GM19035 (cell line): ENCODE measurements around the gene APBB1IP.
"Not testable (repeated sequence)": the region's sequence is repeated elsewhere in the genome, so short reads cannot be mapped to it uniquely, and the experiment has no call there.

ENCODE experiments used
- ATAC-seq: cut with Tn5 transposase; IDR thresholded peaks from one replicate; pipeline ENCODE4 v1.9.1; 2021; ENCODE audit not compliant: unreplicated experiment

APBB1IP gene

GRCh38 chr10:26437637-26438461, at the start of gene APBB1IP:
APBB1IP (plus strand) TSS chr10:26438341; CDS start chr10:26492327, 53,986 bp downstream.
- peak; percentile 55 for ATAC-seq

- no peak for ATAC-seq
Observed at GRCh38 chr10:26389533-26389932, 48.6 kb upstream of the APBB1IP start.

DNA sequence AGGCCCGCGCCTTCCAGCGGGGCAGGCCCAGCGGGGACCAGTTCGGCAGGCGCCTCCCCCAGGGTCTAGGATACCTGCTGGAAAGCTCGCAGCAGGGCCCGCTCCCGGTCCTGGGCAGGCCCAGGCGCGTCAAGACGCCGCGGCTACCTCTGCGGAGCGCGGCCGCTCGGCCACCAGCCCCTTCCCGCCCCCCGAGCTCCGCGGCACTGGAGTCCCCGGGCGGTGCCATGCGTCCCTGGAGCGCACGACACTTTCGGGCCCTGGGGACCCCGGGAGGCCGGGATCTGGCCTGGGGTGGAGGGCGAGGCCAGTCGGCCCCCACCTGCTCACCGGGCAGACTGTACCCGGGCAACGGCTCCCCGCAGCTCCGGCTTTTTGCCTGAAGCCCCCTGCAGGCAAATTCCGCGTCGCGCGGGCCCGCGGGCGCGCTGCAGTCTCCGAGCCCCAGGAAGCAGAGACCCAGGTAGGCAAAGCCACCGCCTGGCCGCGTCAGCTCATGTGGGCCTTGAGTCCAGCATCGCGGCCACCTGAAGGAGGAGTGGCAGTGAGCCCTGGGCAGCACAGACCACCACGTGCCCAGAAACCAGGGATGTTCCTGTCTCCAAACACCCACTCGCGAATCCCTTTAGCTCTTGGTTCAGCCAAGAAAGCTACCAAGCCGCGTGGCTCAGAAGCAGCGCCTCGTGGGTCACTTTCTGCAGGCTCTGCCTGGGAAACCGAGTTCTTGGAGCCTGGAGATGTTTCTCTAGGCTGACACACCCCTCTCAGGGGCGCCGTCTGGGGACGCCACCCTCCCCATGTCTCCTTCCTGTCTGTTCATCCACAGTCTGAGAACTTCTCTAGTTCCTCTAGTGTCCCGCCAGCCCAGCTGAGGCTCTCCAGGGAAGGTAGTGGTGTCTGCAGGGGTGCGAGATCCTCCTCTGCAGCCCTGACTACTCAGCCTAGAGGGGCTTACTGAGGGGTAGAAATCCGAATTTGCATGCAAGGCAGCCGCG, 46.1 kb upstream of the APBB1IP start:
- ATAC-seq, result no peak

- ATAC-seq, result not testable (repeated sequence)
Observed at GRCh38 chr10:26398353-26398752, 39.8 kb upstream of the APBB1IP start.

DNA sequence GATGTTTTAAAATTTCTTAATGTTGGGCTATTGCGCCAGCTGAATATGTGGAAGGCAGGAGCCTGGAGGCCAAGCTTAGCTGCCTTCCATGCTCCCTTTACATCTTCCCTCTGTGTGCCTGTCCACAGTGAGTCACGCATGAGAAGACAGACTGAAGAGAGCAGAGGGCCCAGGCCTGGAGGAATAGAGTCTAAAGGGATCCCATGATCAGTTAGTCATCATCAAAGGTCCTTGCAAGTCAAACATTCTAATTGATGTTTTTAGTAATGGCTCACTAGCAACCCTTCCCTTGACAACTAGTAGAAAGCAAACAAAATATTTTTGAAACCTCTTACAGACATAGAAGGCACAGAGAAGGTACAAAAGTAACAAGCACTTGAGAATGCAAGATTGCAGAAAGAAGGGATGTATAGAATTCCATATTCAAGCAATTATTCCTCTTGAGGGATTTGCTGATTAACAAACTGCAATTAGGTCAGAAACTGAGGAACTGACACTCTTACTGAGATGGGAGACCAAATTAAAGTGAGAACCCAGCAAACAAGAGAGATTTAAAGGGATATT, 30.7 kb upstream of the APBB1IP start:
- ATAC-seq, result no peak

DNA sequence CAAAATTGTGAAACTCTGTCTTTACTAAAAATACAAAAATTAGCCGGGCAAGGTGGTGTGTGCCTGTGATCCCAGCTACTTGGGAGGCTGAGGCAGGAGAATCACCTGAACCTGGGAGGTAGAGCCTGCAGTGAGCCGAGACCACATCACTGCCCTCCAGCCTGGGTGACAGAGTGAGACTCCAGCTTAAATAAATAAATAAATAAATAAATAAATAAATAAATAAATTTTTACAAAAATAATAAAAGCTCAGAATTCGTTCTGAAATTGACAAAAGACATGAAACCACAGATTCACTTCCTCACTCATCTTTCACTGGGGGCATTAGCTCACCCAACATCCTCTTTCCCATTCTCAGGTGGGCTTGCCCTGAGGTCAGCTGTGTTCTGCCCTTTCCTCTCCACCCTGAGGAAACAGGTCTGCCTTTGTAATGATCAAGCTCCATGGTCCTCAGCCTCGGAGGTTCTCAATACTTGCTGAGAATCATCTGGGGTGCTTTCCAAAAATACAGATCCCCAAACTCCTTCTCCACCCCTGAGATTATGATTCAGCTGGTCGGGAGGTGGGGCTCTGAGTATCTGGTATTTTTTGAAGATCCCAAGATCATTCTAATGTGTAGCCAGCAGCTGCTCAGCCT, 29.2 kb upstream of the APBB1IP start:
- no peak for ATAC-seq

- ATAC-seq, result no peak
Observed at GRCh38 chr10:26410356-26410755, 27.8 kb upstream of the APBB1IP start.

GRCh38 chr10:26412932-26413331, 25.2 kb upstream of the APBB1IP start:
- no peak for ATAC-seq

DNA sequence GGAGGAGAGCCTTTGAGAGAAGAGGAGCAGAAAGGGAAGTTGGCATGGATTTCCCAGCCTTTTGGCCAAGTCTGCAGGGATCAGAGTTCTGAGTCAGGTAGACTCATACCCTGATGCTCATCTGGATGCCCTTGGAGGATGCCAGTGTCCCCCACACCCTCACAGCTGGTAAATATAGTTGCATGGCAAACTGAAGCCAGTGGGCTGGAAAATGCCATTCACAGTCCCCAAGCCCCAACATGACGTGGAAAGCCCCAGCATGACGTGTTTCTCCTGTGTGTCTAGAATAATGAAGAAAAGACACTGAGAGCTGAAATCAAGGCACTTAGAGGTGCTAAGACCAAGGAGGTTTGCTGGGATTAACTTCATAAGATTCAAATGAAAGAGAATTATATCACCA, 24.8 kb upstream of the APBB1IP start:
- ATAC-seq, result no peak

DNA sequence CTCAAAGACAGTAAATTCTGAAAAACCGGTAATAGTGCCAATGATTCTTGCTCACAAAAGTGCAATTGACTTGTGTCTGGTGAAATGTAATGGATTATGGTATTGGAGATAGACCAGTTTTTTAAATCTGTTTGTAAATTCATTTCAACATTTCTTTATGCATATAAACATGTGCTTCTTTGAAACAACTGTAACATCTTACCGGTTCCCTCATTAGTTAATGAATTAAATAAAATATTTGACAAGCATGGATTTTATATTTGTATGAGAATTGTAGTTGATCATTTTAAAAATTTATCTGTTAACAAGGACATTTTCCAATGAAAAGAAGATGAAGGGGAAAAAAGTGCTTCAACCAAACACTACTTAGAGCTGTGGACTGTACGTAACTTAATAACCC, 21.0 kb upstream of the APBB1IP start:
- no peak for ATAC-seq

DNA sequence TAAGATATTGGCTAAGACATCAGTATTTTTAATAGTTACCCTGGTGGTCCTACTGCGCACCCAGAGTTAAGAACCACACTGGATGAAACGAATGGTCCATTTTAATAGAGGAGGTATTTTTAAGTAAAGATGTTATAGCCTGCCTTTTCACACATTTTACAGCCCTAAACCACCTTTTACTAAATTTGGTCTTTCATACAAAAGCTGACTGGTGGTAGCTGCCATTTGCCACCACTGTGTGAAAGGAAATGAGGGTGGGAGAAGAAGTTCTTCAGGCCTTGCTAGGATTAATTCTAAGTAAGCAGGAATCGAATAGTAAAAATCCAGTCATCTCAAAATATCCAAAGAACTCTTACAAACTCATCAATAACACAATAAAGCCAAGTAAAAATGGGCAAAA, 15.2 kb upstream of the APBB1IP start:
- ATAC-seq, result no peak

DNA sequence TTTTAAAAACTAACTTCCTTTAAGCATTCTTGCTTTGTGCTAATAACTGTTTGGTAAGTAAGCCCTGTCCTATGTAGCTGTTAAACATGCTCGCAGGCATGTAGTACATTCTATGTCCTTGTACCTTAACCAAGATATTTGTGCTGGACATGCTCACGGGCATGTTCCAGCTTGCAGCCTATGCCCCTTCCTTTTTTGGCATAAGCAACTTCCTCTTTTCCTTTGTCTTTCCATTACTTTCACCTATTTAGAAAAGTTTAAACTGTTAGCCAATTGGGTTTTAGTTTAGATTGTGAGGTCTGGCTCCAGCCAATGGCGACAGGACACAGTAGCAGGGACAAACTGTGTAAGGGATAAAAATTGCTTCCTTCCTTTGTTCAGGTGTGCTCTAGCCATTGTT, 14.4 kb upstream of the APBB1IP start:
- ATAC-seq, result no peak

DNA sequence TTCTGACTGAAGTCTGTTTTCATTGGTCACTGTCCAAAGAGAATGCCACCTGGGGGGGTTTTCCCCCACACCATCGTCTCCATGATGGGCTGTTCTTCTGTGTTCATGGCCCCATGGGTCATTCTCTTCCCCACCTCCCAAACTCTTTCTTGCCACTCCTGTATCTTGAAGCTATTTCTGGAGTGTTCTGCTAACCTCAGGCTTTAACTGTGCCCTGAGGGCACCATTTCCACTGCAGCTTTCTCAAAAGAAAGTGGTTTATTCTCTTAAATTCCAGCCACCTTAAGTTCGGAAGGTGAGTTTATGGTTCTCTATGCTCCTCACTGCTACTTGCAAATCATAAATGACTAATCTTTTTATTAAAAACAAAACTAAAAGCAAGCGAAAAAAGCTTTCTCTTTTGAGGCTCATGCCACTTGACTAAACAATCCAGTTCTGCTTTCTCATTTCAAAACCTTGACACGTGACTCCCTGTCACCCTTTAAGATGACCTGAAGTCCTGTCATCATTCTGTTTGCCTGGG, 7.4 kb upstream of the APBB1IP start:
- ATAC-seq, result peak; percentile 92

DNA sequence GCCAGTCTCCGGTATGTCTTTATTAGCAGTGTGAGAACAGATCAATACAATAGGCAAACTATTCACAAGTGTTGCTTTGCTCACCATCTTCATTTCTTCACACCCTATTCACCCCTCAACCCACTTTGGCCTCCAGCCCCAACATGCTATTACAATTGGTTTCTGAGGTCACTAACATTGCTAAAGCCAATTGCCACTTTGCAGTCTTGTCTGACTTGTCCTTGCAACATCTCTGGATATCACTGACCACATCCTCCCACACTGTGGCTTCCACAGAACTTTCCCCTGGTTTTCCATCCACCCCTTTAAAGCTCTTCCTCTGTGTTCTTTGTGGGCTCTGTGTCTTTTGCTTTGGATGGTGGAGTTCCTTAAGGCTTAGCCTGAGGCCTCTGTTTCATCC, 5.2 kb upstream of the APBB1IP start:
- no peak for ATAC-seq

- ATAC-seq, result no peak
Observed at GRCh38 chr10:26435852-26436251, 2.3 kb upstream of the APBB1IP start.

DNA sequence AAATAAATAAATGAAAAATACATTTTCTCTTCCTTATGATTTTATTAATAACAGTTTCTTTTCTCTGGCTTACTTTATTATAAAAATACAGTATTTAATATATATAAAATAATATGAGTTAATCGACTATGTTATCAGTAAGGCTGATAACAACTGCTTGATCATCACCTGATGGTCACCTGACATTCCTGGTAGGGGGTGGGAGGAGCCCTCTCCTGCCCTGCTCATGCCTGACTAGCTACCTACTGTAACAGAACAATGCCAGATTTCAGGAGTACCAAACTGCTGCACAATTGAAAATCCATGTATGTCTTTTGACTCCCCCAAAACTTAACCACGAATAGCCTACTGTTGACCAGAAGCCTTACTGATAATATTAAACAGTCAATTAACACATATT, 1.3 kb upstream of the APBB1IP start:
- ATAC-seq, result no peak

DNA sequence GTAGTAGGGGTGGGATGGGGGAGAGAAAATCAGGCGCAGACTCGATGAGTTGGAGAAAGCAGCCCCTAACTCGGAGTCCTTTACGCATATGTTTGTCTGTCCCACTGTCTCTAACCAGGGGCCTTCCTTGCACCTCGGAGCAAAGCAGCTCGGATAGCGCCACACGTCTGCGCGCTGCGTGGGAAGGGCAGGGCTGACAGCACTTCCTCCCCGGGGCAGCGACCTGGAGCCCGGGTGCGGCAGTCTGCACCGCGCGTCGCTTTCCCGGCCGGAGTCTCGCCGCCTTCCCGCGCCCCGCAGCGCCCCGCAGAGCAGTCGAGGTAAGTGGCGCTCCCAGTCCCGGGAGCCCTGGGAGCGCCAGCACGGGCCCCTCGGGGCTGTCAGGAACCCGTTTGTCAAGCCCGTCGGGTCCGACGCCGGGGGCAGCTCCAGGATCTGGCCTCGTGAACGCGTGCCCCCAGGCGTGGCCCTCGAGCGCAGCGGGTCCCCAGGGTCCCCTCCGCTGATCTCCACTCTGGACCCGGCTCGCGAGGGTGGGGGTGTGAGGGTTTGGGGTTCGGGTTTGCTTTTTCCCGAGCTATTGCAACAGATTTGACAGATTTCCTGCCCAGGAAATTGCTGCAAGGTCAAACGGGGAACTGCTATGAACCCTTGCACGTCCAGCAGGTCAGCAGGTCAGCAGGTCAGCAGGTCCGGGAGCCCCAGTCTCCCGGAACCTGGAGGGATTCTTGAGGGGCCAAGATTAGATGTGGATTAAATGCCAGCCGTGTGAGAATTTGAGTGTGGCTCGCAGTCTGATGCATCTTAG, 597 bp downstream of the APBB1IP start:
- ATAC-seq, result peak; percentile 56

GRCh38 chr10:26439406-26440087, 1.4 kb downstream of the APBB1IP start:
- no peak for ATAC-seq

DNA sequence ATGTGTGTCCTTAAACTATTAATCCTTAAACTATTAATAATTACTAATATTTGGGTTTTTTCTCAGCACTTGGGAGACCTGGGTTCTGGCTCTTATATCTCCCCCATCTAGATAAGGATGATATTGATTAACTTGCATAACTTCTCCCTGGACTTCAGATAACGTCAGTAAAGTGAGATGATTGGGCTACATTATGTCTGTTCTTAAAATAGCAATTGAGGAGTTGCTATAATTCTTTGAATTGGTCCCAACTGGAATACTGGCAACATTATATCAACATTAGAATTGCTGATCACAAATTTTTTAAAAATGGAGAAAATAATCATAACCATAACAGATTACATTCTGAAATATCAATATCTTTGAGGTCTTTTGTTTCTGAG, 1.9 kb downstream of the APBB1IP start:
- ATAC-seq, result no peak
